Effector memory CD4-positive, alpha-beta T cell (primary cell): ENCODE results near the gene MCCC1.

Experiments
- DNase-seq, 3 donors: peaks; one replicate each; pipeline ENCODE4 v3.0.0-alpha.2; 2020
- H3K27ac ChIP-seq: 2 replicates; pipeline ENCODE4 v1.7.0; 2013; ENCODE audit warnings: mild to moderate bottlenecking, low read length, moderate library complexity; ENCODE audit not compliant: insufficient read depth, poor library complexity, severe bottlenecking
- H3K27me3 ChIP-seq: replicated peaks from 2 replicates; pipeline ENCODE4 v1.7.0; 2013; ENCODE audit warnings: mild to moderate bottlenecking, low read length; ENCODE audit not compliant: insufficient read depth, control insufficient read depth, poor library complexity, severe bottlenecking
- H3K36me3 ChIP-seq: 2 replicates; pipeline ENCODE4 v1.7.0; 2013; ENCODE audit warnings: mild to moderate bottlenecking, low read length, moderate library complexity; ENCODE audit not compliant: control insufficient read depth, insufficient read depth
- H3K4me1 ChIP-seq: 2 replicates; pipeline ENCODE4 v1.7.0; 2013; ENCODE audit warnings: low read length, mild to moderate bottlenecking; ENCODE audit not compliant: control insufficient read depth, insufficient read depth, poor library complexity, severe bottlenecking
- H3K4me3 ChIP-seq: 2 replicates; pipeline ENCODE4 v1.7.0; 2013; ENCODE audit warnings: low read length, low read depth, mild to moderate bottlenecking; ENCODE audit not compliant: insufficient read depth, poor library complexity, severe bottlenecking
- H3K9me3 ChIP-seq: 2 replicates; pipeline ENCODE4 v1.7.0; 2013; ENCODE audit warnings: mild to moderate bottlenecking, low read length, moderate library complexity; ENCODE audit not compliant: control insufficient read depth

MCCC1 gene

GRCh38 chr3:183031826-183032225, 67.5 kb downstream of the MCCC1 start:
- Histone ChIP-seq H3K4me1 (no peaks in the 10 kb centered on the region), H3K27me3 (no peaks in the 10 kb centered on the region), H3K4me3 (no peak overlapping the region), H3K9me3 (no peaks in the 10 kb centered on the region), H3K27ac (no peak overlapping the region), H3K36me3 (peaks cover 13% of the 10 kb centered on the region)
- DNase-seq, result no peak

- no peaks in the 10 kb centered on the region for H3K36me3 ChIP-seq
- H3K27me3 ChIP-seq, result no peaks in the 10 kb centered on the region
- DNase-seq, result no peak
- H3K27ac ChIP-seq, result no peak overlapping the region
- H3K4me1 ChIP-seq, result no peaks in the 10 kb centered on the region
- no peaks in the 10 kb centered on the region for H3K9me3 ChIP-seq
- H3K4me3 ChIP-seq, result no peak overlapping the region
Observed at GRCh38 chr3:183028416-183028815, 70.9 kb downstream of the MCCC1 start.

DNA sequence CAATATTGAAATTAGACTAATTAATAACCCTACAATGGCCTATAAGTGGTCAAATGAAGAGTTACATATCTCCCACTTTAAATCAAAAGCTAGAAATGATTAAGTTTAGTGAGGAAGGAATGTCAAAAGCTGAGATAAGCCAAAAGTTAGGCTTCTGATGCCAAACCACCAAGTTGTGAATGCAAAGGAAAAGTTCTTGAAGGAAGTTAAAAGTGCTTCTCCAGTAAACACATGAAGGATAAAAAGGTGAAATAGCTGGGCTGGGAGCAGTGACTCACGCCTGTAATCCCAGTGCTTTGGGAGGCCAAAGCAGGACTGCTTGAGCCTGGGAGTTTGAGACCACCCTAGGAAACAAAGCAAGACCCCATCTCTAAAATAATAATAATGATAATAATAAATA, 72.0 kb downstream of the MCCC1 start:
- no peaks in the 10 kb centered on the region for H3K4me1 ChIP-seq
- H3K27ac ChIP-seq, result no peak overlapping the region
- no peaks in the 10 kb centered on the region for H3K9me3 ChIP-seq
- peaks cover 1% of the 10 kb centered on the region for H3K36me3 ChIP-seq
- no peak overlapping the region for H3K4me3 ChIP-seq
- DNase-seq, result no peak
- H3K27me3 ChIP-seq, result no peaks in the 10 kb centered on the region

GRCh38 chr3:183022936-183023516, 76.3 kb downstream of the MCCC1 start:
- H3K4me3 ChIP-seq, result no peak overlapping the region

DNA sequence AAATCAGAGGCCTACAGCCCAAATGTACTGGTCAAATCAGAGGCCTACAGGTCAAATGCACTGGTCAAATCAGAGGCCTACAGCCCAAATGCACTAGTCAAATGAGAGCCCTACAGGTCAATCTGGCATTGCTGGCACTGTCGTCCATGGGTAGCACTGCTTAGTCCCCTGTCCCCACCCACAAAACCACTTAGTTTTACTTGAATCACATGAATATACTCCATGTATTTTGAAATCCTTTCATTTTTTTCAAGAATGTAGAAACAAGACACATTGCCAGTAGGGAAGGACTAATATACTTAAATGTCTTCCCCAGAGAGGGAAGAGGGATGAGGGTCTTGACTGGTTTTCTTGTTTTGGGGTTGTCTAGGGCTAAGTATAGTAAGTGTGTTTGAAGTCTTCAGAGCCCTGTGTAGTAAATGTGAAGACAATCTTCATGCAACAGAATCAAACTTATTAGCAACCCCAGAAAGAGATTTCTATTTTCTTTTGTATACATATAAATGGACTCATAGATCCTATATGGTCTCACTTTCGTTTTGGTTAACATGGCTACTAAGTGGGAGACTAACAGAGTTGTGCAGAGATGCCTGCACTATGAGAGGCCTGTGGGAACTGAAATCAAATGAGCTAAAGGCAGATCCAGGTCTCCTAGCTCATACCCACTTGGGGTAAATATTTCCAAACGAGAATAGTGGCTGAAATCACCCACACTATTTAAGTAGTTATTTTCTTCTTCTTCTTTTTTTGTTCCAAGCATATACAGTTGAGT, 80.7 kb downstream of the MCCC1 start:
- Histone ChIP-seq H3K4me3 (no peak overlapping the region), H3K36me3 (peaks cover 23% of the 10 kb centered on the region), H3K4me1 (no peaks in the 10 kb centered on the region), H3K27ac (no peak overlapping the region), H3K9me3 (no peaks in the 10 kb centered on the region), H3K27me3 (no peaks in the 10 kb centered on the region)
- no peak for DNase-seq

More at GRCh38 chr3:183022936-183023516, 76.3 kb downstream of the MCCC1 start:
- H3K9me3 ChIP-seq, result no peaks in the 10 kb centered on the region
- H3K4me1 ChIP-seq, result no peaks in the 10 kb centered on the region
- peaks cover 17% of the 10 kb centered on the region for H3K36me3 ChIP-seq
- DNase-seq, result no peak
- H3K27me3 ChIP-seq, result no peaks in the 10 kb centered on the region
- no peak overlapping the region for H3K27ac ChIP-seq

DNA sequence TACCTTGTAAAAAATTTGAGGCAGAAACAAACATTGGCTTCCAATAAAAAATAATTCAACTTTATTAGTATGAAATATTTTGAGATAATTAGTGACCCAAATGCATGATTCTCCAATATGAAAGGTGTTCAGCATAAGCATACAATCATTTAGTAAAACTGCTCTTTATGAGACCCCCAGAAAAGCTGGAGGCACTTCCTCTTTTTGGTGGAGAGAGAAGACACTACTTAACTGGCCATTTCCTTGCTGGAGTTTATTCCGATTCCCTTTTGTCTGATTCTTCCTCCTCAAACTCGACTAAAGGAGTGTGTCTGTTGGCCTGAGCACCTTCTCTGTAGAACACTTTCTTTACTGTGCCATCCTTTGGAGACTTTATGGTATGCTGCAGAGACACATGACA, 84.1 kb downstream of the MCCC1 start:
- Histone ChIP-seq H3K9me3 (no peaks in the 10 kb centered on the region), H3K27me3 (no peaks in the 10 kb centered on the region), H3K4me3 (no peak overlapping the region), H3K27ac (no peak overlapping the region), H3K36me3 (peaks cover 11% of the 10 kb centered on the region), H3K4me1 (no peaks in the 10 kb centered on the region)
- DNase-seq, result no peak

DNA sequence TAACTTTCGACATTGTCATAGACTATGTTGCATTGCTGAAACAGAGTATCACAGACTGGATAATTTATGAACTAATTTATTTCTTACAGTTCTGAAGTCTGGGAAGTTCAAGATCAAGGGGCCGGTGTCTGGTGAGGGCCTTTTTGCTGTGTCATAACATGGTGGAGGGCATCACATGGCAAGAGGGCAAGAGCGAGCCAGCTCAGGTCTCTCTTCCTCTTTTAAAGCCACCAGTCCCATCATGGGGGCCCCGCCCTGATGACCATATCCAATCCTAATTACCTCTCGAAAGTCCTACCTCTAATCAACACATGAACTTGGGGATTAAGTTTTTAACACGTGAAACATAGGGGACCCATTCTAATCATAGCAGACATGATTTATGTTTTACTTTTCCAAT, 85.4 kb downstream of the MCCC1 start:
- Histone ChIP-seq H3K36me3 (peaks cover 7% of the 10 kb centered on the region), H3K27me3 (no peaks in the 10 kb centered on the region), H3K9me3 (no peaks in the 10 kb centered on the region), H3K27ac (no peak overlapping the region), H3K4me1 (no peaks in the 10 kb centered on the region), H3K4me3 (no peak overlapping the region)
- no peak for DNase-seq

DNA sequence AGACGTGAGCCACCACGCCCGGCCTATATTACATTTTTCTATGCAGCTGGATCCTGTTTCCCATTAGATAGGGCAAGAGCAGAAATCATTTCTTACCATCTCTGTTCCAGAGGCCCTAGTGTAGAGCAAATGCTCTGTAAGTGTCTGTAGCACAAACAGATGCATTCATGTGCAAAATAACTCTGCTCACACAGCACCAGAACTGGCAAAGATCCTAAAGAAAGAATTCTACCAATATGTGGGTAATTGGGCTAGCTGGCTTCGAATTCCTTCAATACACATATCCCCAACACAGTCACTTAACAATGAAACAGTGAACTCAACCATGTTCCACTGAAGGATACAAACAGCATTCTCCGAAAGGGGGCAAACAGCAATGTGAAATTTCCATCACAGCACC, 86.2 kb downstream of the MCCC1 start:
- DNase-seq, result no peak
- H3K27ac ChIP-seq, result no peak overlapping the region
- H3K27me3 ChIP-seq, result no peaks in the 10 kb centered on the region
- no peak overlapping the region for H3K4me3 ChIP-seq
- peaks cover 7% of the 10 kb centered on the region for H3K36me3 ChIP-seq
- no peaks in the 10 kb centered on the region for H3K4me1 ChIP-seq
- H3K9me3 ChIP-seq, result no peaks in the 10 kb centered on the region

- Histone ChIP-seq H3K4me1 (no peaks in the 10 kb centered on the region), H3K36me3 (no peaks in the 10 kb centered on the region), H3K27ac (no peak overlapping the region), H3K27me3 (no peaks in the 10 kb centered on the region), H3K4me3 (no peak overlapping the region), H3K9me3 (no peaks in the 10 kb centered on the region)
- DNase-seq, result no peak
Observed at GRCh38 chr3:183008800-183009199, 90.5 kb downstream of the MCCC1 start.

- Histone ChIP-seq H3K4me1 (no peaks in the 10 kb centered on the region), H3K4me3 (no peak overlapping the region)
Observed at GRCh38 chr3:183008303-183008702, 91.0 kb downstream of the MCCC1 start.

More at GRCh38 chr3:183008303-183008702, 91.0 kb downstream of the MCCC1 start:
- DNase-seq, result no peak
- H3K27ac ChIP-seq, result no peak overlapping the region
- H3K36me3 ChIP-seq, result no peaks in the 10 kb centered on the region
- H3K9me3 ChIP-seq, result no peaks in the 10 kb centered on the region
- H3K27me3 ChIP-seq, result no peaks in the 10 kb centered on the region
